ENCODE data around the gene DPCD.

DPCD gene

DNA sequence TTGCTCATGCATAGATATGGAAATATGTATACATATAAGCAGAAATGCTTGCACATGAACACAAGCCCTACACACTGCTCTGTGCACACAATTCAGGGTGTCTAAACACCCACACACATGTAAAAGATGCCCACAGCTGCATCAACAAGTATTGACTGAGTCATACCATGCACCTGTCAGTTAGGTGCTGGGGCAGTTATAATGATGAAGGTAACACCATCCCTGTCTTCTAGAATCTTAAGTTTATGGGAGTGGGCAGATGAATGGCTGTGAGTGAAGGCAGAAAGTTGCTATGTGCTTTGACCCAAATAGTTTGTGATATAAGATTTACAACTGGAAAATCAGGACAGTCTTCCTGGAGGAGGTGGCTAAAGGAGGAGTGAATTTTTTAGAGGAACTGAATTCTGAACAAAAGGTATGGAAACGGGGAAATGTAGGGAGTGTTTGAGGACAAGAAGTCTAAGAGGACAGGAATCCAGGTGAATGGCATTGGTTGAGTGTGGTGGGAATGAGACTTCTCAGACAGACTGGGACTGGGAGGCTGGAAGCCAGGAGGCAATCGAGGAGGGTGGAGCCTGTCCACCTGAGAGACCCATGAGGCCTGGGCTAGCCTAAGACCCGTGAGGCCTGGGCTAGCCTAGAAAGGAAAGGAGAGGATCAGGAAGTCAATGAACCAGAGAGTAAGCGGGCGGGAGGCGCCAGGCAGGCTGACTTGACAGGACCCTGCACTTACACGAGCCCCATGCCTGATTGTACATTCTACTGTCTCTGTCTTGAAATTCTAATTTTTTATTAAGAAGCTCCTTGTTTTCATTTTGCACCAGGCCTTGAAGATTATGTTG lies 20.7 kb upstream of the DPCD start:
- no peak for FAIRE-seq

DNA sequence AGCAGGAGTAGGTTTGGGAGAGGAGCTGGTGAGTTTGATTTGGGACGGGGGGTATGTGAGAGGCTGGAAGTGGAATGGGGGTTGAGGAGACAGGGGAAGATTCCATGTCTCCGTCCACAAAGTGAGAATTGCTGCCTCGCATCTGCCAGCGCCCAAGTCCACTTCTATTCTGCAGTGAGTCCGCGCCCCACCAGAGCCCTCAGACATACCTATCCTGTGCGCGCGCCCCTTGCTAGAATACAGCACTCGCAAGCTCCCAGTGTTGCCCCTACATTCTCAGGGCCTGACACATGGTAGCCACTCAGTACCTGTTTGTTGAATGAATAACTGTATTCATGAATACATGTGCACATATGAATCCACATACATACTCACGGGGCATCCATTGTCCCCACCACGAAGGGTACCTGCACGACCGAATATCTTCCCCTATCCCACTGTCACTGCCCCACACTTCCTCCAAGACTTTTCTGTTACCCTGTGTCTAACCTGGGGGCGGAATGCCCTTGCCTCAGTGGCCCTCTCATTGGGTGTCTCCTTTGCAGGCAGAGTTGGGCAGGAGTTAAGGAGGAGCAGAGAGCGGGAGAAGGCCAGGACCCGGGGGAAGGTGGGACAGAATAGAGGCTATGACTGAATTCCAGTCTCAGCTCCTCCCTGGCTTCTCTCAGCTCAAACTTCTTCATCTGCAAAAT lies 19.9 kb upstream of the DPCD start:
- FAIRE-seq = no peak

DNA sequence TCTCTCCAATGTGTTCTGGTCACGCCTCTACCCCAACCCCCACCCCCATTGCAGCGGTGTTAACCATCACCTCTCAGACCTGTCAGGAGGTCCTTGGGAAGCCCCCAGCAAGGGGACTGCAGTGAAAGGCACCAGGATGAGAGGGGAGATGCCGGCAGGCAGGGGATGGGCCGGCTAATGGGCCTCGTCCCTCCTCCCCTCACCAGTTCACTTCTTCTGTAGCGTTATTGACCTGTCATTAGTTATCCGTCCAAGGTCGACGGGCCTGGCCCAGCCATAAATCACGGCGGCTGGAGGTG lies 18.8 kb upstream of the DPCD start:
- no peak for FAIRE-seq

DNA sequence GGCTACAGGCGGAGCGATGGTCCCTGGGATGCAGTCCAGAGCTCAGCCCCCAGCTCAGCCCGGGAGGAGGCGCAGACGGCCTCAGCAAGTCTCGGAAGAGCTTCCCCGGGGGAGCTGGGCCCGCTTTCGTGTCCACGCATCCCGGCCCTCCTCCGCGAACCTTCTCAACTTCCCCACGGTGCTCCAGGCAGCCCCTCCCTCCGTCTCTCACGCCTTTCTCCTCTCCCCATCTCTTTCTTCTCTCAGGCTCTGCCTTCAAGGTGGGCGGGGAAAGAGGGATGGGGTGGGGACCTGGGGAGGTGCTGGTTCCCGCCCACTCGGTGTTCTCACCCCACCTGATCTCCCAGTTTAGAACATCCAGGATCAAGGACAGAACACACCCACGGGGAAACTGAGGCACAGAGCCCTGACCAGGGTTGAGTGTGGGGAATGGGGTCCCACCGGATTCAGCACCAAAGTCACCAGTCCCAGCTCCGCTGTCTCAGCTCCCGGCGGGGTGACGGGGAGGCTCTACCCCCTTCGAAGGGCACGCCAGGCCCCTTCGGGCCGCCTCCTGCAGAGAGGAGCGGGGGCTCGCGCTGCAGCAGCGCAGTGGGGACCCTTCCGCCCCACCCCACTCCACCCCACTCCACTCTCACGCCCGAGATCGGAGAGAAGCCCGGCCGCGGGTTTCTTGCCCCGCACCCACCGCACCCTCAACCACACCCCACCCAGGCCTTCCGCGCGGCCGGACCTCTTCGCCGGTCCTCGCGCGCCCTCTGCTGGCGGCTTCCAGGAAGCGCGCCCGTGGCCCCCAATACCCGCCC lies 18.3 kb upstream of the DPCD start:
- no peak for FAIRE-seq

GRCh38 chr10:101570428-101571270 lies 17.5 kb upstream of the DPCD start:
- FAIRE-seq = no peak

- FAIRE-seq = no peak
Measured at GRCh38 chr10:101571271-101571925, 16.7 kb upstream of the DPCD start.

GRCh38 chr10:101572126-101572525 lies 16.0 kb upstream of the DPCD start:
- no peak for FAIRE-seq

DNA sequence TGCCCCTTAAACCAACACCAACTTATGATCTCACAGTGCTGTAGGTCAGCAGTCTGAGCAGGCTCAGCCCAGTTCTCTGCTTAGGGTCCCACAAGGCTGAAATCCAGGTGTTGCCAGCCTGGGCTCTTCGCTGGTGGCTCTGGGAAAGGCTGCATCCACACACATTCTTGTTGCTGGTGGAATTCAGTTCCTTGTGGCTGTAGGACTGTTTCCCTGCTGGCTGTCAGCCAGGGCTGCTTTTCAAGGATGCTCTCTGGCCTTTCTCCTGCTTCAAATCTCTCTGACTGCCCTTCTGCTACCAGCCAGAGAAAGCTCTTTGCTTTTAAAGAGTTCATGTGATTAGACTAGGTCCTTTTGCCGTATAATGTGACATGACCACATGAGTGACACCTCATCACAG lies 15.3 kb upstream of the DPCD start:
- FAIRE-seq = no peak

DNA sequence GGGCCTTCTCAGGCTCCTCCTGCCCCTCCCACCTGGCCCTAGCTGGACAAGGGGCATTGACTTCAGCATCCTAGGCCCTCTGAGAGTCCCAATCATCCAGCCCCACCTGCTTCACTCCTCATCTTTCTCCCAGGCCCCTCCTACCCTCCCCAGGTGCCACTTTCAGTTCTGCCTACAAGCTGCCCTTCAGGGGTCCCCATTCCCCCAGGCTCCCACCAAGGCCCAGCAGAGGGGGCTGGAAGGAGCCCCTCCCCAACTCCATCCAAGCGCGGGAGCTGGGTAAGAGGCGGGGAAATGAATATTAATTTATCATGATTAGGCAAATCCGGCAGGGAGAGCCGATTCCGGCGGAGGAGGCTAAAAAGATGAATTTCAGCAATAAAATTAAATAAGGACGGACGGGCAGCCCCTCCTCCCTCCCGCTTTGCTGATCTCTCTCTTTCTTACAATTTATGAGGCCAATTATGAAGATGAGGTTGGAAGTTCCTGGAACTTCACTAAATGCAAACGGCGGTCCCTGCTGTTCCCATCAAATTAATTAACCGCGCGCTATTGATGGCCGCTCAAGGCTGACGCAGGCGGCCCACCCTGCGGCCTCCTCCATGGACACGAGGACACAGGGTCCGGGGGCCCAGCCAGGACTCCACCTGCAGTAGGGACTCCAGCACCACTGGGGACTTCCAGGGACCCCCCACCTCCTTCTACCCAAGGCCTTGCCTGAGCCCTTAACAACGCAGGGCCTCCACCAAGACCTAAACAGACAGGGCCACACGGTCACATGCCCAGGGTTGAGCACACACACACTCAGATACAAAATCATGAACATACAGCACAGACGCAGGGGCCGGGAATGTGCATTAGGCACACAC lies 14.0 kb upstream of the DPCD start:
- no peak for FAIRE-seq

GRCh38 chr10:101575091-101575490 lies 13.0 kb upstream of the DPCD start:
- FAIRE-seq = no peak

DNA sequence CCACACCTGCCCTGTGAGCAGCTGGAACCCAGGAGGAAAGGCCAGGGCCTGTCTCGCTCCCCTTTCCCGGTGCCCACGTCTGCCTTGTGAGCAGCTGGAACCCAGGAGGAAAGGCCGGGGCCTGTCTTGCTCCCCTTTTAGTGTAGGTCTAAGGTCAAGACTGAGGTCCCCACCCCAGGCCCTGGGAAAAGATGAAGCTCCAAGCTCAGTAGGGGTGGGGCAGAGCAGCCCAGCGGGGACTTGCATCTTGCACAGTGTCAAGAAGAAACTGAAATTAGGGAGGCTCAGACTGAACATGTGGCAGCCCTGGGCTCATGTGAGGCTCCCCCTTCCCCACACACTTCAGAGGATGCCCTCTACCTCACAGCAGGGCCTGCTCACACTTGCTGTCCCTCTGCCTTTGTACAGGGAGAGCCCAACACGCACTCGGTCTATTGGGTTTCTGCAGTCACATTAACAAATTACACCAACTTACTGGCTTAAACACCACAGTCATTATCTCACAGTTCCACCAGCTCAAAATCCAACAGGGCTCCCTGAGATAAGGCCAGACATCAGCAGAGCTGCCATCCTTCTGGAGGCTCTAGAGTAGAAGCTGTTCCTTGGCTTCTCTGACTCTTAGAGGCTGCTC lies 12.4 kb upstream of the DPCD start:
- no peak for FAIRE-seq

- FAIRE-seq = no peak
Measured at GRCh38 chr10:101576211-101576863, 11.8 kb upstream of the DPCD start.

DNA sequence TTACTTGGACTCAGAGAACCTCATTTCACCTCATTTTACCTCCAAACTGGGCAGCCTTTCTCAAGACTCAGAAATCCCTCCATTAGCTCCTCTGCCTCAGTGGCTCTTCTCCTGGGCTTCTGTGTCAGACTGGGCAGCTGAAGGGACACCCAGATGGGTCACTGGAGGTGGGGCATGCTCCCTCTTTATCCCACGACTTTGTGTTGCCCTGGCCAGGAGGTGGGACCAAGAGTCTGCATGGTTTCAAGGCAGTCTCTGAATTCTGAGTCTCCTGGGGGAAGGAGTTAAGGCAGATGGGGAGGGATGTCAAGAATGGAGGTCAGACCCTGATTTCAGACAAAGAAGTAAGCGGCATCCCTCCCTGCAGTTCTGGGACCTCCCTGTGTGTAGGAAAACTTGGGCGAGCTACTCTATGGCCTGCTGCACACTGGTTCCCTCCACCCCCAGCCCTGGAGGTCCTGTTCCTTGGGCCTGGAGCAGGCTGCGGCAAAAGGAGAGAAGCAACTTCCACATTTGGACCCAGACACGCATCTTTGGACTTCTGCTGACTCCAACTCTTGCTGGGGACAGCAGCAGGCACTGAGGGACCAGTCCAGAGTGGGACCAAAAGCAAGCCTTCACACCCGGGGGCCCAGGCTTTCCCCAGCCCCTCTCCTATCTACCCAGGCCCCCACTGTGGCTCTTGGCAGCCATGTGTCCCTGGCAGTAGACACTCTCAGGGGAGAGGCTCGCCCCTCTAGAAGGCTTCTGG lies 10.8 kb upstream of the DPCD start:
- FAIRE-seq = no peak

GRCh38 chr10:101578192-101578591 lies 9.9 kb upstream of the DPCD start:
- FAIRE-seq = no peak

- no peak for FAIRE-seq
Measured at GRCh38 chr10:101578803-101579515, 9.2 kb upstream of the DPCD start.

DNA sequence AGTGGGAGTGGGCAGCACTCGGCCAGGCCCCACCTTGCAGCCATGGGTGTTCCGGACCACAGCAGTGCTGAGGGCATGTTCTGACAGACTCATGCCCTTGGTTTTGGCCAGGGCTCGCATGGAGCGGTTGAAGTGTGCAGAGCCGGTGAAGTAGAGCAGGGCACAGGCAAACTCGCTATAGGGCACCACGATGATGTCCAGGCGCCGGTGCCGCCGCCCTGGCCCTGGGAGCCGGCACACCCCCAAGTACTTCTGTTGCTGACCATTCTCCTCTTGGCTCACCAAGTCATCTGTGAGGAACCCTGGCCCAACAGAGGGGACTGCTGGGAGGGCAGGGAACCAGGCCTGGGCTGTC lies 8.6 kb upstream of the DPCD start:
- no peak for FAIRE-seq

DNA sequence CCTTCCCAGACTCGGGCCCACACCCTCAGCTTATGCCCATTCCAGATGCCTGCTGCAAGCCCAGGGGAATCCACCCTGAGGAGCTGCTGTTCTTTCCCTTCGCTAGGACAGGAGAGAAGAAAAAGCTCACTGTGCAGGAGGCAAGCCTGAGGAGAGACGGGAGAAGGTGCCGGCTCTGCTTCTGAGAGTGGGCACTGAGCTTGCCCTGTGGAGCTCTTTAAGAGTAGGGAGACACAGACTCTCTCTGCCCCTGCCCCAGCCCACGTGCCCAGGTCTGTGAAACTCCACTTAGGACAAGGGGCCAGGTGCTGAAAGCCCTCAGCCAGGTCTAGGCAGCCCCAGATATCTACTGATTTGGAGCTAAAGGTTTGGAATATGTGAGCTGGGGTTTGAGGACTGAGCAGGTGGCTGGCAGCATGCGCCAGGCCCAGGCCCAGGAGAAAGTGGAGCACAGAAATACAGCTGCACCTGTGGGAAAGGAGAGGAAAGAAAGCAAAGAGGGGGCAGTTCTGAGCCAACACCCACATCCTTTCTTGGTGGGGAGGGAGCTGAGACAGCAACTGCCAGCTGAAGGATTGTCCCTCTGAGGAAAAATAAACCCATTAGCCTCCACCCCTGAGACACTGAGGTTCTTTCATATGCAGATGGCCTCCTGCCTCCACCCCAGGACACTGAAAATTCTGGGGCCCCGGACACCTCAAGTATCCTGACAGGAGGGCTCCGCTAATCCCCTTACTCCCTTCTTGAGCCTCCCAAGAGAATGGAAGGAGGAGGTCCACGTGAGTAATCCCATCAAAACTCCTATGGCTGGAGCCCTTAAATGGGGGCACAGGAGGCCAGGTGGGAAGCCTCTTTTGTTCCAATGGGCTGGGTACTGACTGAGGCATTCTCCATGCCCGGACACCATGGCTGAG lies 7.4 kb upstream of the DPCD start:
- FAIRE-seq = no peak

DNA sequence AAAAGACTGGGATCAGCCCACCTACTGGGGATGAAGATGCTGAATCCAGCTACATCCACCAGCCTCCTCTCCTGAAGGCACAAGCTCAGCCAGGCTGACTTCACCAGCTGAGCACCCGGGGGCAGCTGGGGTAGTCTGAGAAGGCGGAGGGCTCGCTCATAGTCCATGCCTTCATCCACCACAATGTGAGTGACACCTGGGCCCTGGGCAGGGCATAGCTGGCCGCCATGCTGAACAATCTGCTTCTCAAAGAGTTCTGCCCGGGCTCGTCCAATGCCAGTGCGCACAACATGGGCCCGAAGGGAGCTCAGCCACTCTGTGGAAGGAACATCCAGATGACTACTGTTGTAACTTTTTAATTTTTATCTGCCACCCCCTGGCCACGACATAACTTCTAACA lies 2.3 kb upstream of the DPCD start:
- no peak for FAIRE-seq

All from A204.1 (cell line).